Stimulated activated CD4-positive, alpha-beta T cell treated with anti-CD3 and anti-CD28 coated beads, Interleukin-12 subunit alpha, Interleukin-12 subunit beta, amount 100 ng/mL, for 4 hours (primary cell): ENCODE measurements around the gene KIR2DL1.
"Not testable (repeated sequence)": the region's sequence is repeated elsewhere in the genome, so short reads cannot be mapped to it uniquely, and the experiment has no call there.

Experiments used
- DNase-seq: peaks from one replicate; pipeline ENCODE4 v3.0.0-alpha.2; 2020

KIR2DL1 gene

DNA sequence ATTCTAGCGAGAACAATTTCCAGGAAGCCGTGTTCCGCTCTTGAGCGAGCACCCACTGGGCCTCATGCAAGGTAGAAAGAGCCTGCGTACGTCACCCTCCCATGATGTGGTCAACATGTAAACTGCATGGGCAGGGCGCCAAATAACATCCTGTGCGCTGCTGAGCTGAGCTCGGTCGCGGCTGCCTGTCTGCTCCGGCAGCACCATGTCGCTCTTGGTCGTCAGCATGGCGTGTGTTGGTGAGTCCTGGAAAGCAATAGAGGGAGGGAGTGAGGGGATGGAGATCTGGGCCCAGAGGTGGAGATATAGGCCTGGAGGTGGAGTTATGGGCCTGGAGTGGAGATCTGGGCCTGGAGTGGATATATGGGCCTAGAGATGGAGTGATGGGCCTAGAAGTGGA, at the start of gene KIR2DL1:
Gene KIR2DL1, plus strand, starts transcription at position 148 of the 400 bp plus-strand sequence. Its CDS starts 58 bp downstream, at position 206.
- not testable (repeated sequence) for DNase-seq

DNA sequence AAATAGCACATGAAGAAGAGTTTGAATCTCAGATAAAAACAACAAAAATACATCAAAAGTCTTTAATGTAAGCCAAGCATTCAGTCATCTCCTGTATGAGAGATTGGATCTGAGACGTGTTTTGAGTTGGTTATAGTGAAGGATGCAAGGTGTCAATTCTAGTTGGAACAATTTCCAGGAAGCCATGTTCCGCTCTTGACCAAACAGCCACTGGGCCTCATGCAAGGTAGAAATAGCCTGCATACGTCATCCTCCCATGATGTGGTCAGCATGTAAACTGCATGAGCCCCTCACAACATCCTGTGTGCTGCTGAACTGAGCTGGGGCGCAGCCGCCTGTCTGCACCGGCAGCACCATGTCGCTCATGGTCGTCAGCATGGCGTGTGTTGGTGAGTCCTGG, 45.5 kb upstream of the KIR2DL1 start, which contains the start of gene KIR3DL3:
Gene KIR3DL3, plus strand, starts transcription at position 301 of the 400 bp plus-strand sequence. Its CDS starts 55 bp downstream, at position 356.
- DNase-seq = no peak

DNA sequence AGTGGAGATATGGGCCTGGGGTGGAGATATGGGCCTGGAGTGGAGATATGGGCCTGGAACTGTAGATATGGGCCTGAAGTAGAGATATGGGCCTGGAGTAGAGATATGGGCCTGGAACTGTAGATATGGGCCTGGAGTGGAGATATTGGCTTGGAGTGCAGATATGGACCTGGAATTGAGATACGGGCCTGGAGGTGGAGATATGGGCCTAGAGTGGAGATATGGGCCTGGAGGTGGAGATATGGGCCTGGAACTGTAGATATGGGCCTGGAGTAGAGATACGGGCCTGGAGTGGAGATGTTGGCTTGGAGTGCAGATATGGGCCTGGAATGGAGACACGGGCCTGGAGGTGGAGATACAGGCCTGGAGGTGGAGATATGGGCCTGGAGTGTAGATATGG, 44.9 kb upstream of the KIR2DL1 start:
- DNase-seq = no peak

- DNase-seq = no peak
Measured at GRCh38 chr19:54725321-54725720, 44.3 kb upstream of the KIR2DL1 start.

GRCh38 chr19:54727562-54727961, 42.0 kb upstream of the KIR2DL1 start:
- no peak for DNase-seq

DNA sequence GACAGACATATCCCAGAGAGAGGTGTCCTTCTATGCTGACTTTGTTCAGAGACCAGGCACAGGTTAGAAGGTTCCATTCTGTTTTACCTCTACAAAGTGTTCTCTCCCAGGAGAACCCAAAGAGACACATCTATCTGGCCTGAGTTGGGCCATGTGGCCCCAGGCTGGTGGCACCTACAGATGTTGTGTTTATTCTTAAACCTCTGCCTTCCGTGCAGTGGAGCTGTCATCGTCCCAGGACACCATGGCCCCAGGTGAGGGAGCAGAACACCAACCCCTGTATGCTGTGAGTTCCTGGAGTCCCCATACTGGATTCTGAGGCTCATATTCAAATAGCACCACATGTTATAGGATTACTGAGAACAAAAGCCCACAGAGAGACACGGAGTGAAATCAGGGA, 41.4 kb upstream of the KIR2DL1 start:
- DNase-seq = no peak

GRCh38 chr19:54729416-54730188, 40.0 kb upstream of the KIR2DL1 start:
- DNase-seq = no peak

GRCh38 chr19:54731191-54731590, 38.4 kb upstream of the KIR2DL1 start:
- DNase-seq = no peak

- DNase-seq = not testable (repeated sequence)
Measured at GRCh38 chr19:54738306-54738705, 31.3 kb upstream of the KIR2DL1 start, which contains the start of gene KIR2DL3. Gene KIR2DL3 (plus strand): TSS chr19:54738513. CDS start chr19:54738546, 33 bp downstream.

- no peak for DNase-seq
Measured at GRCh38 chr19:54738715-54739114, 30.9 kb upstream of the KIR2DL1 start.

DNA sequence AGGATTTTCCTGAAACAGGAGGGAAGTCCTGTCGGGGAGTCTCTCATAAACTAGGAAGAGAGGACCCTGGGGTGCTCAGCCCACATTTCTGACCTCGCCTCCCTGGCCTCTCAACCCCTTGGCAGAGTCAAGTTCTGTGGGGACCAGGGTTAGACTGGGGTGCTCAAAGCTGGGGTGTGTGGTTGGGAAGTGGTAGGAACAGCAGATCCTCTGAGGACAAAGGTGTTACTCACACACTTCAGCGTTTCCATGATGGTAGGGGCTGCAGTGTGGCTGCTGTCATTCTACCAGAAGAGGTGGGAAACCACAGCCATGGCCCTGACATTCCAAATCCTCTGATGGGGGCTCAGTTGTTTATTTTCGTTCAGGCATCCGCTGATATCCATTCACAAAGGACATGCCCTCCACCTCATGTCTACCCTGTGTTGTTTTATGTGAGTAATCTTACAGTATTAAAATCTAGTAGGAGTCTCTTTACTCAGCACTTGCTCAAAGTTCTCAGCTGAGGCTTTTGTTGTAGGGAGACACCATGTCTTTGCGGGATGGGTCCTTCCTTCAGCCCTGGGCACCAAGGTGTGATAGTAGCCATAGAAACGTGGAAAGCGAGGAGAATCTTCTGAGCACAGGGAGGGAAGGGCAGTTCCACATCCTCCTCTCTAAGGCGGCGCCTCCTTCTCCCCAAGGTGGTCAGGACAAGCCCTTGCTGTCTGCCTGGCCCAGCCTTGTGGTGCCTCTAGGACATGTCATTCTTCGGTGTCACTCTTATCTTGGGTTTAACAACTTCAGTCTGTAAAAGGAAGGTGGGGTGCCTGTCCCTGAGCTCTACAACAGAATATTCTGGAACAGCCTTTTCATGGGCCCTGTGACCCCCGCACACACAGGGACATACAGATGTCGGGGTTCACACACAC, 29.8 kb upstream of the KIR2DL1 start:
- DNase-seq = no peak

GRCh38 chr19:54741950-54742349, 27.6 kb upstream of the KIR2DL1 start:
- DNase-seq = not testable (repeated sequence)

GRCh38 chr19:54744080-54744479, 25.5 kb upstream of the KIR2DL1 start:
- DNase-seq = not testable (repeated sequence)

- not testable (repeated sequence) for DNase-seq
Measured at GRCh38 chr19:54747614-54748322, 21.8 kb upstream of the KIR2DL1 start.

- DNase-seq = not testable (repeated sequence)
Measured at GRCh38 chr19:54750276-54750675, 19.3 kb upstream of the KIR2DL1 start.

- DNase-seq = not testable (repeated sequence)
Measured at GRCh38 chr19:54756204-54757110, 13.1 kb upstream of the KIR2DL1 start.

DNA sequence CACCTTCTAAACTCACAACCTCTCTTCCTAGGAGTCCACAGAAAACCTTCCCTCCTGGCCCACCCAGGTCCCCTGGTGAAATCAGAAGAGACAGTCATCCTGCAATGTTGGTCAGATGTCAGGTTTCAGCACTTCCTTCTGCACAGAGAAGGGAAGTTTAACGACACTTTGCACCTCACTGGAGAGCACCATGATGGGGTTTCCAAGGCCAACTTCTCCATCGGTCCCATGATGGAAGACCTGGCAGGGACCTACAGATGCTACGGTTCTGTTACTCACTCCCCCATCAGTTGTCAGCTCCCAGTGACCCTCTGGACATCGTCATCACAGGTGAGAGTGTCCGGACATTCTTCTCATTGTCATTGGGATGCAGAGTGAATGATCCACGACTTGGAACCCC, 11.0 kb upstream of the KIR2DL1 start:
- not testable (repeated sequence) for DNase-seq

DNA sequence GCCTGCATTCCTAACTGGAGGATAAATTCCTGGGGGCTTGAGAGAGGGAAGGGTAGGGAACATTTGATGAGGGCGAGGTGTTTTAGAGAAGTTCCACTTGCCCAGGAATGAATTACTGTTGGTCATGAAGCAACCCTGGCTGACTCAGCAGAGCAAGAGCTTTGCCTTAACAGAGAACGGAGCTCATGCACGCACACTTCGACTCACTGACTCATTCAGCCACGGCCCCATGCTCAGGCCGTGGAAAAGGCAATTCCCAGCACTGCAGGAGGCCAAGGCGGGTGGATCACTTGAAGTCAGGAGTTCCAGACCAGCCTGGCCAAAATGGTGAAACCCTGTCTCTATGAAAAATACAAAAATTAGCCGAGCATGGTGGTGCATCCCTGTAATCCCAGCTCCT, 5.4 kb upstream of the KIR2DL1 start:
- not testable (repeated sequence) for DNase-seq

DNA sequence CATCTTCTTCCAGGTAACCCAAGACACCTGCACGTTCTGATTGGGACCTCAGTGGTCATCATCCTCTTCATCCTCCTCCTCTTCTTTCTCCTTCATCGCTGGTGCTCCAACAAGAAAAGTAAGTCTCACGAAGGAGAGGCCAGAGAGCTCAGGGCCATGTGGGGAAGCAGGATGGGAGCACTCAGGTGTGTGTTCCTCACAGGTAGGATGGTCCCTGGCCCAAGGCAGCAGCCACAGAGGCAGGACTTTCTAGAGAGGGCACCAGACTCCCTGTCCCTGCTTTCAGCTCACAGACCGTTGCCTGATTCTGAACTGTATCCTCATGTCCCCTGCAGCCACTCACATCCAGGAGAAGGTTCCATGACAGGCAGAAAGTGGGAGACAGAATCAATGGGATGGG, 3.1 kb upstream of the KIR2DL1 start:
- DNase-seq = not testable (repeated sequence)

DNA sequence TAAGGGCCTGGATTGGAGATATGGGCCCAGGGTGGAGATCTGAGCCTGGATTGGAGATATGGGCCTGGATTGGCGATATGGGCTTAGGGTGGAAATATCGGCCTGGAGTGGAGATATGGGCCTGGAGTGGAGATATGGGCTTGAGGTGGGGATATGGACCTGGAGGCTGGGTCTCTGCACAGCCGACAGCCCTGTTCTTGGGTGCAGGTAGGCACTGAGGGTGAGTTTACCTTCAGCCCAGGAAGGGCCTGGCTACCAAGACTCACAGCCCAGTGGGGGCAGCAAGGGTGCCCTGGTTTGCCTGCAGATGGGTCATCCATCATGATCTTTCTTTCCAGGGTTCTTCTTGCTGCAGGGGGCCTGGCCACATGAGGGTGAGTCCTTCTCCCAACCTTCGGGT, 918 bp downstream of the KIR2DL1 start:
- not testable (repeated sequence) for DNase-seq
